NOMO-1 (cell line): ENCODE measurements around the gene LAMC3.

ENCODE experiments used
- DNase-seq, 2 experiments: peaks; one replicate each; lab custom pipeline; 2025; ENCODE audit not compliant: unreplicated experiment in 2 of 2; lab: John Stamatoyannopoulos, UW

The LAMC3 gene

GRCh38 chr9:131008909-131009618, at the start of gene LAMC3:
Gene LAMC3 (plus strand): TSS chr9:131009174. CDS start chr9:131009215, 41 bp downstream.
- DNase-seq = no peak

DNA sequence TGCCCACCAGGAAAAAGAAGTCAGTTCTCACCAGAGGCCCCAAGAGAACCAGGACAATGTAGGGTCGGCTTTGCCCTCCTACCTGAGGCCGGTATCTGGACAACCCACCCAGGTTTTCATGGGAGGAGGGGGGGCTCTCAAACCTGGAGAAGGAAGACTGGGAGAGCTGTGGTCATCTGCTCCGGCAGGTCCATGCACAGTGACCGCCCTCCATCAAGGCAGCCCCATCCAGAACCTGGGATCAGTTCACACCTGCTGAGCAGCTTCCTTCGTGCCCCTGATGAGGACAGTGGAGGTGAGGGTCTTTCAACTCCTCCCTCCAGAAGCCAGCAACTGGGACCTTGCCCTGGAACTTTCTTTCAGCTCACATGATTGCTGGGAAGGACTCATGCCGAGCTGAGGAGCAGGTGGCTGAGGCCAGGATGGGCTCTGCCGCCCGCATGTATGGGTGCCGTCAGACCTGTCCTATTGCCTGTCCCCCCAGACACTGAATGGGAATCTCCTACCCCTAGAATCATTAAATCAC, 49.1 kb upstream of the LAMC3 start:
- DNase-seq = no peak

- no peak for DNase-seq
Observed at GRCh38 chr9:130960522-130961378, 48.2 kb upstream of the LAMC3 start.

GRCh38 chr9:130961511-130962300, 47.3 kb upstream of the LAMC3 start:
- no peak for DNase-seq

- DNase-seq = no peak
Observed at GRCh38 chr9:130962418-130963316, 46.3 kb upstream of the LAMC3 start.

- no peak for DNase-seq
Observed at GRCh38 chr9:130963337-130963908, 45.6 kb upstream of the LAMC3 start.

GRCh38 chr9:130963916-130964315, 45.1 kb upstream of the LAMC3 start:
- no peak for DNase-seq

DNA sequence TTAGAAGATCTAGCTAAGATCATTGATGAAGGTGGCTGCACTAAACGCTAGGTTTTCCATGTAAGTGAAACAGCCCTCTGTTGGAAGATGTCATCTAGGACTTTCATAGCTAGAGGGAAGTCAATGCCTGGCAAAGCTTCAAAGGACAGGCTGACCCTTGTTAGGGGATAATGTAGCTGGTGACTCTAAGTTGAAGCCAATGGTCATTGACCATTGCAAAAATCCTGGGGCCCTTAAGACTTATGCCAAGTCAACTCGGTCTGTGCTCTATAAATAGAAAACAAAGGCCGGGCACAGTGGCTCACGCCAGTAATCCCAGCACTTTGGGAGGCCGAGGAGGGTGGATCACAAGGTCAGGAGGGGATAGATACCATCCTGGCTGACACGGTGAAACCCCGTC, 43.3 kb upstream of the LAMC3 start:
- no peak for DNase-seq

DNA sequence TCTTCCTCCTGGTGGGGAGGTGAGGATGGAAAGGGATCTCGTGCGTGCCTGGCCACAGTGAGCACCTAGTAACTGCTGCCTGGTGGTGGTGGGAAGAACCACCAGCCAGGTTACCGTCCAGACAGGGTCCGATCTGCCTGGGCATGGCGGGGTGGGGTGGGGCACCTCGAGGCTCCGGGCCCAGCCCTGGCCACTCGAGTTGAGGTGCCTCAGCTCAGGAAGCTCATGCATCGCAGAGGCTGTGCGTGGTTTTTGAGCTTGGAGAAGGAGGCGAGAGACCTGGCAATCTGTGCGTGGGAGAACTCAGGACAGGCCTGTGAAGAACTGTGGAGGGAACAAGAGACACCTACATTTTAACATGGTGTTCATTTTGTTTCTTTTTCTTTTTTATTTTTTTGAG, 38.9 kb upstream of the LAMC3 start:
- DNase-seq = no peak

GRCh38 chr9:130970855-130971254, 38.1 kb upstream of the LAMC3 start:
- DNase-seq = no peak

GRCh38 chr9:130971294-130971849, 37.6 kb upstream of the LAMC3 start:
- DNase-seq = no peak

DNA sequence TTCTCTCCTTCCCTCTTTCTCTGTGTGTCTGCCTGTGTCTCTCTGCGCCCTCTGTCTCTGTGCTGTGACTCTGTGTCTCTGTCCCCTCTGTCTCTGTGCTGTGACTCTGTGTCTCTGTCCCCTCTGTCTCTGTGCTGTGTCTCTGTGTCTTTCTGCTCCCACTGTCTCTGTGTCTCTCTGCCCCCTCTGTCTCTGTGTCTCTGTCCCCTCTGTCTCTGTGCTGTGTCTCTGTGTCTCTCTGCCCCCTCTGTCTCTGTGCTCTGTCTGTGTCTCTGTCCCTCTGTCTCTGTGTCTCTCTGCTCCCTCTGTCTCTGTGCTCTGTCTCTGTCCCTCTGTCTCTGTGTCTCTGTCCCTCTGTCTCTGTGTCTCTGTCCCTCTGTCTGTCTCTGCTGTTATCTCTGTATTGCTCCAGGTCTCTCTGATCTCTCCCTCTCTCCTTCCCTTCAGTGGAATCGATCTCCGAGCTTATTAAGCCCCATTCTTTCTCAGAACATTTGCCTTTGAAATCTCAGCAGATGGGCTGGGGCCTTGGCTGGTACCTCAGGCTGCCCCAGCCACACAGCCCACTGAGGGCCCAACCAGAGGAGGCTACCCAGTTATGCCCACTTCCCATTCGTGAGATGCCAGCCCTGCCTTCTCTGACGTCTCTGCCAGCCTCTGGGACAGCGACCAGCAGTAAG, 36.6 kb upstream of the LAMC3 start:
- no peak for DNase-seq

GRCh38 chr9:130972957-130973685, 35.9 kb upstream of the LAMC3 start:
- DNase-seq = no peak

GRCh38 chr9:130973686-130974281, 35.2 kb upstream of the LAMC3 start:
- DNase-seq = no peak

DNA sequence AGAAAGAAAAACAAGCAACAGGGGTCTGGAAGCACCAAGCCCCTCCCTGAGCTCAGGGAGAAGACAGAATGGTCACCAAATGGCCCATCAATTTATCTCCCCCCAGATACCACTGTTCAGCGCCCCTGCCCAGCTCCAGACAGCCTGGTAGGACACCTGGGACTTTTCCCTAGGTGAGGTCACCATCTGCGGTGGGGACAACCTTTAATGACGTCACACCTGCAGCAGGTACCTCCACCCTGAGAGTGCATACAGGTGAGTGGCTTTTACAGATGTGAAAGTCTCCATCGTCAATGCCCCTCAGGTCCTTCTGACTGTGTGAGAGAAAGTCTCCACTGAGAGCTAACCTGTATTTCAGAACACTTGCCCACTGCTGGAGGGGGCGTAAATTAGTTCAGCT, 34.3 kb upstream of the LAMC3 start:
- no peak for DNase-seq

DNA sequence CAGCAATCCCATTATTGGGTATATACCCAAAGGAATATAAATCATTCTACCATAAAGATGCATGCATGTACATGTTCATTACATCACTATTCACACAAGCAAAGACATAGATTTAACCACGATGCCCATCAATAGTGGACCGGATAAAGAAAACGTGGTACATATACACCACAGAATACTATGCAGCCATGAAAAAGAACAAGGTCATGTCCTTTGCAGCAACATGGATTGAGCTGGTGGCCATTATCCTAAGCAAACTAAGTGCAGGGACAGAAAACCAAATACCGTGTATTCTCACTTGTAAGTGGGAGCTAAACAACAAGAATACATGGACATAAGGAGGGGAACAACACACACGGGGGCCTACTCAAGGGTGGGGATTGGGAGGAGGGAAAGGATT, 33.8 kb upstream of the LAMC3 start:
- DNase-seq = no peak

- DNase-seq = no peak
Observed at GRCh38 chr9:130975932-130976841, 32.8 kb upstream of the LAMC3 start.
